ENCODE results near the gene PLD1. TPM values are rescaled to one million over a fixed set of nuclear protein-coding genes. Genes with fewer than 3 reads are reported as not detected.

Gene PLD1
- total RNA-seq, 4 donors from 2014 or later = 52.1 to 88.3 (median 77.4) TPM

- Histone ChIP-seq H3K36me3 (peaks cover 0 to 7% (median 0%) of the 10 kb centered on the region in 4 donors), H3K4me3 (no peak overlapping the region), H3K9me3 (no peaks in the 10 kb centered on the region), H3K27me3 (no peaks in the 10 kb centered on the region), H3K4me1 (peaks cover 0 to 7% (median 4%) of the 10 kb centered on the region in 4 donors), H3K27ac (no peak overlapping the region)
- in situ Hi-C loops (cut with MboI; ENCODE audit: low pct_ligation_motif_present in 1 of 4, low pct_unique_long_range_greater_than_20kb in 1 of 4, low sequenced_read_pairs in 3 of 4) (loop anchor here in 2 of 4 donors (25.0 kb wide), 1 partner anchor 665 kb away; no protein-coding TSS in a partner anchor), intact Hi-C loops (cut with DNase I; ENCODE audit: low total_unique reads) (no loop called here)
- WGBS, 2 donors (ENCODE audit: low coverage in 1 of 2) = 80 to 93% methylated on average over 1 to 5 of the region's 5 CpGs
- no peak for TF ChIP-seq POLR2A (IDR thresholded peaks at IDR 0.05)
- no peak for DNase-seq
Measured at GRCh38 chr3:171672538-171672937, 137.7 kb downstream of the PLD1 start.

- DNase-seq = no peak
- H3K27me3 ChIP-seq = no peaks in the 10 kb centered on the region
- H3K9me3 ChIP-seq = no peaks in the 10 kb centered on the region
- TF ChIP-seq POLR2A (IDR thresholded peaks at IDR 0.05) (no peak), POLR2AphosphoS5 (IDR thresholded peaks at IDR 0.05) (no peak)
- no peak overlapping the region for H3K4me3 ChIP-seq
- in situ Hi-C loops (cut with MboI; ENCODE audit: low pct_ligation_motif_present in 1 of 4, low pct_unique_long_range_greater_than_20kb in 1 of 4, low sequenced_read_pairs in 3 of 4) = loop anchor here in 2 of 4 donors (25.0 kb wide), 1 partner anchor 665 kb away; no protein-coding TSS in a partner anchor
- intact Hi-C loops (cut with DNase I; ENCODE audit: low total_unique reads) = no loop called here
- no peak overlapping the region for H3K27ac ChIP-seq
- H3K36me3 ChIP-seq = peaks cover 0 to 7% (median 0%) of the 10 kb centered on the region in 4 donors
- H3K4me1 ChIP-seq = peaks cover 0 to 3% (median 1%) of the 10 kb centered on the region in 4 donors
- 60 to 75% methylated on average over 1 to 3 of the region's 3 CpGs for WGBS, 2 donors (ENCODE audit: low coverage in 1 of 2)
Measured at GRCh38 chr3:171672124-171672523, 138.2 kb downstream of the PLD1 start.

- TF ChIP-seq EP300 (IDR thresholded peaks at IDR 0.05; ENCODE audit: low read depth) (no peak), CTCF (IDR thresholded peaks at IDR 0.05) (no peak), POLR2AphosphoS5 (IDR thresholded peaks at IDR 0.05) (no peak), POLR2A (IDR thresholded peaks at IDR 0.05) (no peak)
- WGBS, 2 donors (ENCODE audit: low coverage in 1 of 2) = 75 to 80% methylated on average over 1 to 4 of the region's 4 CpGs
- Histone ChIP-seq H3K4me3 (no peak overlapping the region), H3K9me3 (no peaks in the 10 kb centered on the region), H3K4me1 (no peaks in the 10 kb centered on the region), H3K27ac (no peak overlapping the region), H3K27me3 (no peaks in the 10 kb centered on the region), H3K36me3 (peaks cover 0 to 7% (median 0%) of the 10 kb centered on the region in 4 donors)
- DNase-seq = no peak
- in situ Hi-C loops (cut with MboI; ENCODE audit: low pct_ligation_motif_present in 1 of 4, low pct_unique_long_range_greater_than_20kb in 1 of 4, low sequenced_read_pairs in 3 of 4) (loop anchor here in 2 of 4 donors (25.0 kb wide), 1 partner anchor 666 kb away; no protein-coding TSS in a partner anchor), intact Hi-C loops (cut with DNase I; ENCODE audit: low total_unique reads) (no loop called here)
Measured at GRCh38 chr3:171671709-171672108, 138.6 kb downstream of the PLD1 start.

- H3K4me3 ChIP-seq = no peak overlapping the region
- peaks cover 0 to 25% (median 2%) of the 10 kb centered on the region in 4 donors for H3K36me3 ChIP-seq
- in situ Hi-C loops (cut with MboI; ENCODE audit: low pct_ligation_motif_present in 1 of 4, low pct_unique_long_range_greater_than_20kb in 1 of 4, low sequenced_read_pairs in 3 of 4) (loop anchor here in 2 of 4 donors (25.0 kb wide), 1 partner anchor 671 kb away; no protein-coding TSS in a partner anchor), intact Hi-C loops (cut with DNase I; ENCODE audit: low total_unique reads) (no loop called here)
- H3K4me1 ChIP-seq = no peaks in the 10 kb centered on the region
- no peak overlapping the region for H3K27ac ChIP-seq
- no peaks in the 10 kb centered on the region for H3K9me3 ChIP-seq
- no peak for DNase-seq
- TF ChIP-seq CTCF (IDR thresholded peaks at IDR 0.05) (no peak), EP300 (IDR thresholded peaks at IDR 0.05; ENCODE audit: low read depth) (no peak), POLR2A (IDR thresholded peaks at IDR 0.05) (no peak), POLR2AphosphoS5 (IDR thresholded peaks at IDR 0.05) (no peak)
- no peaks in the 10 kb centered on the region for H3K27me3 ChIP-seq
- 92 to 93% methylated on average over 4 of the region's 4 CpGs for WGBS, 2 donors (ENCODE audit: low coverage in 1 of 2)
Measured at GRCh38 chr3:171666516-171666915, 143.8 kb downstream of the PLD1 start.

- DNase-seq = no peak
- Histone ChIP-seq H3K4me3 (no peak overlapping the region), H3K9me3 (no peaks in the 10 kb centered on the region), H3K27ac (no peak overlapping the region), H3K27me3 (no peaks in the 10 kb centered on the region), H3K36me3 (peaks cover 0 to 21% (median 9%) of the 10 kb centered on the region in 4 donors), H3K4me1 (no peaks in the 10 kb centered on the region)
- in situ Hi-C loops (cut with MboI; ENCODE audit: low pct_ligation_motif_present in 1 of 4, low pct_unique_long_range_greater_than_20kb in 1 of 4, low sequenced_read_pairs in 3 of 4) (loop anchor here in 2 of 4 donors (25.0 kb wide), 1 partner anchor 673 kb away; no protein-coding TSS in a partner anchor), intact Hi-C loops (cut with DNase I; ENCODE audit: low total_unique reads) (no loop called here)
- TF ChIP-seq POLR2AphosphoS5 (IDR thresholded peaks at IDR 0.05) = no peak
- no peak for TF ChIP-seq POLR2A (IDR thresholded peaks at IDR 0.05)
- TF ChIP-seq EP300 (IDR thresholded peaks at IDR 0.05; ENCODE audit: low read depth) = no peak
- no peak for TF ChIP-seq CTCF (IDR thresholded peaks at IDR 0.05)
- 76 to 89% methylated on average over 4 of the region's 4 CpGs for WGBS, 2 donors (ENCODE audit: low coverage in 1 of 2)
Measured at GRCh38 chr3:171663805-171664204, 146.5 kb downstream of the PLD1 start.

Measured in transverse colon (tissue), 4 donors.